GM21737 (cell line): ENCODE measurements around the gene PPIE.
"Not testable (repeated sequence)": the region's sequence is repeated elsewhere in the genome, so short reads cannot be mapped to it uniquely, and the experiment has no call there.

ENCODE experiments used
- ATAC-seq: cut with Tn5 transposase; IDR thresholded peaks from one replicate; pipeline ENCODE4 v1.9.1; 2021; ENCODE audit warnings: mild to moderate bottlenecking, moderate library complexity; ENCODE audit not compliant: unreplicated experiment

The PPIE gene

GRCh38 chr1:39776886-39777285, 38.2 kb downstream of the PPIE start:
- ATAC-seq = no peak

- ATAC-seq = no peak
These were observed 38.6 kb downstream of the PPIE start for GRCh38 chr1:39777306-39777705.

GRCh38 chr1:39777896-39778295, 39.2 kb downstream of the PPIE start:
- not testable (repeated sequence) for ATAC-seq

- ATAC-seq = not testable (repeated sequence)
These were observed 39.9 kb downstream of the PPIE start for GRCh38 chr1:39778463-39779099.

- no peak for ATAC-seq
These were observed 40.5 kb downstream of the PPIE start for GRCh38 chr1:39779137-39779536.

GRCh38 chr1:39779821-39780220, 41.1 kb downstream of the PPIE start:
- ATAC-seq = no peak

GRCh38 chr1:39781349-39781715, 42.6 kb downstream of the PPIE start:
- ATAC-seq = no peak

- ATAC-seq = no peak
These were observed 43.4 kb downstream of the PPIE start for GRCh38 chr1:39782103-39782502.

GRCh38 chr1:39782685-39783084, 44.0 kb downstream of the PPIE start:
- ATAC-seq = not testable (repeated sequence)

GRCh38 chr1:39786303-39787107, 47.8 kb downstream of the PPIE start:
- not testable (repeated sequence) for ATAC-seq

GRCh38 chr1:39787108-39787375, 48.4 kb downstream of the PPIE start:
- not testable (repeated sequence) for ATAC-seq

GRCh38 chr1:39787468-39787867, 48.8 kb downstream of the PPIE start:
- ATAC-seq = no peak

- ATAC-seq = not testable (repeated sequence)
These were observed 49.3 kb downstream of the PPIE start for GRCh38 chr1:39787964-39788363.

- ATAC-seq = no peak
These were observed 49.7 kb downstream of the PPIE start for GRCh38 chr1:39788426-39788757.

GRCh38 chr1:39788758-39789570, 50.3 kb downstream of the PPIE start, which contains the start of gene BMP8B:
Gene BMP8B (minus strand): TSS chr1:39788865. CDS start chr1:39788485, 380 bp downstream.
- ATAC-seq = no peak

- ATAC-seq = no peak
These were observed 51.0 kb downstream of the PPIE start for GRCh38 chr1:39789571-39790110.

GRCh38 chr1:39791838-39792237, 53.2 kb downstream of the PPIE start:
- no peak for ATAC-seq

- ATAC-seq = no peak
These were observed 57.0 kb downstream of the PPIE start for GRCh38 chr1:39795651-39796050.

GRCh38 chr1:39798859-39799769, 60.4 kb downstream of the PPIE start:
- ATAC-seq = peak; percentile 69

- peak; percentile 37 for ATAC-seq
These were observed 61.2 kb downstream of the PPIE start for GRCh38 chr1:39799770-39800470.
